BJ (cell line): Measurements from ENCODE around the gene CAPN6. TPM values are rescaled to one million over a fixed set of nuclear protein-coding genes. Genes with fewer than 3 reads are reported as not detected.

Experiments
- CTCF ChIA-PET: fragments of 350-600 bp; formaldehyde crosslinking; extraction: SDS; loops from one replicate; lab custom pipeline; 2021; ENCODE audit warnings: antibody characterized with exemption, inconsistent platforms; lab: Yijun Ruan, JAX
- POLR2A ChIA-PET: fragments of 300-600 bp; sonication (Branson Sonifier 250); formaldehyde crosslinking; extraction: SDS; loops from one replicate; lab custom pipeline; 2021; ENCODE audit warnings: antibody characterized with exemption; lab: Charles Lee
- DNase-seq: peaks from one replicate; pipeline ENCODE4 v3.0.0-alpha.2; 2011; ENCODE audit warnings: low read depth
- H3K27me3 ChIP-seq: 2 replicates; pipeline ENCODE4 v1.6.0; 2011; ENCODE audit warnings: low read length; ENCODE audit not compliant: control insufficient read depth, insufficient read depth
- H3K36me3 ChIP-seq: 2 replicates; pipeline ENCODE4 v1.5.1; 2011; ENCODE audit warnings: low read length; ENCODE audit not compliant: control insufficient read depth, insufficient read depth
- H3K4me3 ChIP-seq: 2 replicates; pipeline ENCODE4 v1.5.1; 2011; ENCODE audit warnings: low read depth, mild to moderate bottlenecking, control low read depth, low read length
- CTCF ChIP-seq: IDR thresholded peaks from 2 replicates; pipeline ENCODE4 v1.5.1; 2011; ENCODE audit warnings: low read depth, mild to moderate bottlenecking, control low read depth, inconsistent platforms, low read length, moderate library complexity; ENCODE audit not compliant: insufficient read depth
- polyA minus RNA-seq: library from RNA; depleted of rRNA, polyadenylated mRNA; stranded (reverse); fragments of >200 nt; gene quantifications from 2 replicates; pipeline ENCODE4 v1.2.3, GENCODE V29; 2011; rRNA and poly(A)+ RNA removed
- polyA plus RNA-seq: library from polyadenylated mRNA; depleted of rRNA; stranded (reverse); fragments of >200 nt; gene quantifications from 2 replicates; pipeline ENCODE4 v1.2.3, GENCODE V29; 2011; rRNA removed

CAPN6 gene
- polyA plus RNA-seq (0.01 TPM in 1 of 2 replicates, not detected in the other), polyA minus RNA-seq (not detected in 2 replicates)

GRCh38 chrX:111270339-111270738 is at the start of gene CAPN6:
Gene CAPN6, minus strand, starts transcription at chrX:111270483. Its CDS starts 6,547 bp downstream, at chrX:111263936.
- CTCF ChIA-PET, result no interaction called here
- no peak within 1 kb of the TSS for H3K4me3 ChIP-seq
- TF ChIP-seq CTCF, result no peak
- no peaks in the 10 kb centered on the region for H3K27me3 ChIP-seq
- POLR2A ChIA-PET, result no interaction called here
- no peak for DNase-seq
- no peaks in the 10 kb centered on the region for H3K36me3 ChIP-seq

- DNase-seq, result no peak
- POLR2A ChIA-PET, result no interaction called here
- Histone ChIP-seq H3K27me3 (no peaks in the 10 kb centered on the region), H3K36me3 (no peaks in the 10 kb centered on the region), H3K4me3 (no peak overlapping the region)
- no peak for TF ChIP-seq CTCF
- CTCF ChIA-PET, result no interaction called here
Observed at GRCh38 chrX:111319451-111319850, 49.2 kb upstream of the CAPN6 start.

DNA sequence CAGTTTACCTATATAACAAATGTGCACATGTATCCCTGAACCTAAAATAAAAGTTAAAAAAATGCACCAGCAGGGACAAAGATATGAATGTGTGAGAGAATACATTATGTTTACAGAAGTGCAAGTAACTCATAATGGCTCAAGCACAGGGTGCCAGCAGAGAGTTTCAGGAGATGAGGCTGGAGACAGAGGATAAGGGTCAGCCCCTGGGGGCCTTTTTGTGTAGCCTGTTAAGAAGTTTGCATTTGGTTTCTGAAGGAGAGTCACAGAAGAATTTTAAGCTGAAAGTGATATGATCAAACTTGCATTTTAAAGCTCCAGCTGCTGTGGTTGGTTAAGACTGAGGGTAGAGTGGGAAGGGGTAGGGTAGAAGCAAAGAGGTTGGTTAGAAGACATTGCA is 48.6 kb upstream of the CAPN6 start:
- ChIA-PET CTCF (no interaction called here), POLR2A (no interaction called here)
- Histone ChIP-seq H3K4me3 (no peak overlapping the region), H3K27me3 (no peaks in the 10 kb centered on the region), H3K36me3 (no peaks in the 10 kb centered on the region)
- no peak for TF ChIP-seq CTCF
- no peak for DNase-seq

GRCh38 chrX:111309083-111309482 is 38.8 kb upstream of the CAPN6 start:
- no peak for DNase-seq
- Histone ChIP-seq H3K27me3 (no peaks in the 10 kb centered on the region), H3K4me3 (no peak overlapping the region), H3K36me3 (no peaks in the 10 kb centered on the region)
- ChIA-PET CTCF (no interaction called here), POLR2A (no interaction called here)
- no peak for TF ChIP-seq CTCF

GRCh38 chrX:111308039-111308438 is 37.8 kb upstream of the CAPN6 start:
- ChIA-PET POLR2A (no interaction called here), CTCF (no interaction called here)
- no peaks in the 10 kb centered on the region for H3K27me3 ChIP-seq
- no peak for TF ChIP-seq CTCF
- DNase-seq, result no peak
- H3K4me3 ChIP-seq, result no peak overlapping the region
- H3K36me3 ChIP-seq, result no peaks in the 10 kb centered on the region
